ENCODE data around the gene IDH3A. TPM values are rescaled to one million over a fixed set of nuclear protein-coding genes. Genes with fewer than 3 reads are reported as not detected.
"Not testable (repeated sequence)": the region's sequence is repeated elsewhere in the genome, so short reads cannot be mapped to it uniquely, and the experiment has no call there.

Gene IDH3A
- total RNA-seq, 2 donors from 2014 or later: 34.2 to 43.2 TPM

DNA sequence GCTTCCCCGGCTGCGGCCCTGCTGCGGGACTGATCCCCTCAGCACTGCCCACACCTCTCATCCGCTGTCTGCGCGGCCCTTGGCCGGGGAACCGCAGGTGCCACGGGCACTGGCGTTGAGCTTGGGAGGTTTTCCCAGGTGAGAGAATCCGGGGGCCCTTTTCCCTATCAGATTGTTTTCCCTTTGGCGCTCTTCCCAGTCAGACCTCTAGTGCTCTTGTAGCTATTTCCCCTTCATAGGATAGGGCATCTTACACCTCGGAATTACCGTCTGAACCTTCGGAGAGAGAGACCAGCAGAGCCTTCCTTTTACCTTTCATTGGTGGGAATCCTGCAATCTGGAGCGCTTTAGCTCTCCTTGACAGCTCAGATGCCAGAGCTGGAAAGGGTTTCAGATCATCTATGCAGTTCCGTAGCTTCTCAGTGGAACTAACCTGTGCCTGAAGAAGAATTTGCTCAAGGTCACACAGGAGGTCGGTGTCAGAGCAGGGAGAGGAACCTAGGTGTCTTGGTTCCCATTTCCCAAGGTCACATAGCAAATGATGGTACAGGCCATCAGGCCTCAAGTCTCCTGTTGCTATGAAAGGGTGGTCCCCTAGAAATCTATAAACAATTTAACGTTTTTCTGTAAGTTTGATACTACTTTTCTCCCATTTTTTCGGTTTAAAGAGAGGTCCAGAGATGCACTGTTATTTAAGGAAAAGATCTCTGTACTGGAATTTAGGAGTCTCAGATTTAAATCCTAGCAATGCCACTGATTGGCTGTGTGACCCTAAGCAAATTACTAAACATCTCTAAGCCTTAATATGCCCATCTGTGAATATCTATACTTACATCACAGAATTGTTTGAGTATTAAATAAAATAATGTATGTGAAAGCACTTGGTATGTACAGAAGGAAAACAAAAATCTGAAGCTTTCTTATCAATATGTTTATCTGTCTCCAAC is 916 bp downstream of the IDH3A start:
- TF ChIP-seq, protein P1, sequence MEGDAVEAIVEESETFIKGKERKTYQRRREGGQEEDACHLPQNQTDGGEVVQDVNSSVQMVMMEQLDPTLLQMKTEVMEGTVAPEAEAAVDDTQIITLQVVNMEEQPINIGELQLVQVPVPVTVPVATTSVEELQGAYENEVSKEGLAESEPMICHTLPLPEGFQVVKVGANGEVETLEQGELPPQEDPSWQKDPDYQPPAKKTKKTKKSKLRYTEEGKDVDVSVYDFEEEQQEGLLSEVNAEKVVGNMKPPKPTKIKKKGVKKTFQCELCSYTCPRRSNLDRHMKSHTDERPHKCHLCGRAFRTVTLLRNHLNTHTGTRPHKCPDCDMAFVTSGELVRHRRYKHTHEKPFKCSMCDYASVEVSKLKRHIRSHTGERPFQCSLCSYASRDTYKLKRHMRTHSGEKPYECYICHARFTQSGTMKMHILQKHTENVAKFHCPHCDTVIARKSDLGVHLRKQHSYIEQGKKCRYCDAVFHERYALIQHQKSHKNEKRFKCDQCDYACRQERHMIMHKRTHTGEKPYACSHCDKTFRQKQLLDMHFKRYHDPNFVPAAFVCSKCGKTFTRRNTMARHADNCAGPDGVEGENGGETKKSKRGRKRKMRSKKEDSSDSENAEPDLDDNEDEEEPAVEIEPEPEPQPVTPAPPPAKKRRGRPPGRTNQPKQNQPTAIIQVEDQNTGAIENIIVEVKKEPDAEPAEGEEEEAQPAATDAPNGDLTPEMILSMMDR (conservative IDR thresholded peaks at IDR 0.05): no peak
- 12 to 16% methylated on average over 18 to 20 of the region's 20 CpGs for WGBS, 2 experiments (ENCODE audit: insufficient coverage in 1 of 2, insufficient read length in 1 of 2)
- Histone ChIP-seq H3K27me3 (ENCODE audit: control insufficient read depth, insufficient read depth, low read length, poor library complexity, severe bottlenecking) (no peaks in the 10 kb centered on the region), H3K9ac (ENCODE audit: extremely low read depth, low read length, poor library complexity, severe bottlenecking) (peak overlapping the region; percentile 25), H3K9me3 (ENCODE audit: control insufficient read depth, low read length) (no peaks in the 10 kb centered on the region), H3K27ac (ENCODE audit: low read depth, low read length) (no peak overlapping the region), H3K4me1 (ENCODE audit: control insufficient read depth, insufficient read depth, low read length) (no peaks in the 10 kb centered on the region), H3K36me3 (ENCODE audit: control insufficient read depth, insufficient read depth, low read length) (no peaks in the 10 kb centered on the region), H3K4me3 (ENCODE audit: low read length) (peak overlapping the region; percentile 89)
- peak overlapping the region; percentile 23 for H3K27ac Mint-ChIP-seq
- DNase-seq: peak; percentile 77
- no peaks in the 10 kb centered on the region for H3K27me3 Mint-ChIP-seq (ENCODE audit: insufficient read depth)
- peaks cover 13% of the 10 kb centered on the region for H3K4me1 Mint-ChIP-seq
- peaks cover 7% of the 10 kb centered on the region for H3K36me3 Mint-ChIP-seq (ENCODE audit: low read depth)
- H3K9me3 Mint-ChIP-seq: no peaks in the 10 kb centered on the region
- peak overlapping the region; percentile 82 for H3K4me3 Mint-ChIP-seq

GRCh38 chr15:78151075-78151474 is 1.9 kb downstream of the IDH3A start:
- WGBS, 2 experiments (ENCODE audit: insufficient coverage in 1 of 2, insufficient read length in 1 of 2): 95 to 100% methylated on average over 1 to 8 of the region's 8 CpGs
- H3K27ac Mint-ChIP-seq; H3K4me3 Mint-ChIP-seq; DNase-seq; H3K27ac ChIP-seq (ENCODE audit: low read depth, low read length); H3K36me3 ChIP-seq (ENCODE audit: control insufficient read depth, insufficient read depth, low read length); H3K9me3 ChIP-seq (ENCODE audit: control insufficient read depth, low read length); H3K27me3 ChIP-seq (ENCODE audit: control insufficient read depth, insufficient read depth, low read length, poor library complexity, severe bottlenecking); H3K9me3 Mint-ChIP-seq; H3K36me3 Mint-ChIP-seq (ENCODE audit: low read depth); H3K4me1 ChIP-seq (ENCODE audit: control insufficient read depth, insufficient read depth, low read length); H3K27me3 Mint-ChIP-seq (ENCODE audit: insufficient read depth); H3K4me3 ChIP-seq (ENCODE audit: low read length); H3K9ac ChIP-seq (ENCODE audit: extremely low read depth, low read length, poor library complexity, severe bottlenecking): not testable (repeated sequence)
- H3K4me1 Mint-ChIP-seq: peaks cover 13% of the 10 kb centered on the region

DNA sequence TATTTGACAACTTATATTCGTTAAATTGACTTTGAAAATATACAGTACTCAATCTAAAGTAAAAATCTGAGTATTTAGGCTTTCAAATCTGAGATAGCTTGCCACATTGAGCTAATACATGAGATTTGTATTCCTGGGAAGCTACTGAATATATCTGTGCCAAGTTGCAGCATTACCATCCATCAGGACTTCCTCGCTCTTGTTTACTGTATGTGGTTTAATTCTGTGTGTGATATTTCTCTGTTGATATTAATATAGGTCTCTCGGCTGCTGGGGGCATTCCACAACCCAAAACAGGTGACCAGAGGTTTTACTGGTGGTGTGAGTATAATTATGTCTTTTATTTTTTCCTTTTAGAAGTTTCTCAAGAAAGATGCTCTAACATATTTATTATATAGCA is 5.8 kb downstream of the IDH3A start:
- H3K4me3 Mint-ChIP-seq: no peak overlapping the region
- H3K36me3 Mint-ChIP-seq (ENCODE audit: low read depth): peaks cover 14% of the 10 kb centered on the region
- H3K9me3 Mint-ChIP-seq: no peaks in the 10 kb centered on the region
- no peaks in the 10 kb centered on the region for H3K27me3 Mint-ChIP-seq (ENCODE audit: insufficient read depth)
- Histone ChIP-seq H3K9ac (ENCODE audit: extremely low read depth, low read length, poor library complexity, severe bottlenecking) (no peak overlapping the region), H3K27me3 (ENCODE audit: control insufficient read depth, insufficient read depth, low read length, poor library complexity, severe bottlenecking) (no peaks in the 10 kb centered on the region), H3K36me3 (ENCODE audit: control insufficient read depth, insufficient read depth, low read length) (peaks cover 10% of the 10 kb centered on the region), H3K9me3 (ENCODE audit: control insufficient read depth, low read length) (no peaks in the 10 kb centered on the region), H3K27ac (ENCODE audit: low read depth, low read length) (no peak overlapping the region), H3K4me3 (ENCODE audit: low read length) (no peak overlapping the region), H3K4me1 (ENCODE audit: control insufficient read depth, insufficient read depth, low read length) (no peaks in the 10 kb centered on the region)
- TF ChIP-seq, protein P1 (conservative IDR thresholded peaks at IDR 0.05): no peak
- H3K4me1 Mint-ChIP-seq: peaks cover 27% of the 10 kb centered on the region
- no peak for DNase-seq
- no peak overlapping the region for H3K27ac Mint-ChIP-seq
- 80 to 100% methylated on average over 1 to 2 of the region's 3 CpGs for WGBS, 2 experiments (ENCODE audit: insufficient coverage in 1 of 2, insufficient read length in 1 of 2)
